ENCODE data around the gene LRRTM2.

GRCh38 chr5:138900281-138900965 is 25.3 kb upstream of the LRRTM2 start:
- TF ChIP-seq EZH2 (IDR thresholded peaks at IDR 0.05) (no peak), CTCF (IDR thresholded peaks at IDR 0.05) (no peak), EZH2phosphoT487 (IDR thresholded peaks at IDR 0.05) (no peak)

Data from neural progenitor cell (in vitro differentiated cells).